OCI-LY3 (cell line): ENCODE results near the gene AUTS2.

Source experiments
- CTCF ChIP-seq: fragments of 200-600, 300-600 bp; sonication (generic); IDR thresholded peaks from 2 replicates; pipeline ENCODE4 v1.5.1; 2014; ENCODE audit warnings: antibody characterized with exemption, low read length, low read depth
- EZH2phosphoT487 ChIP-seq: fragments of 200-600 bp; shearing (Covaris generic); IDR thresholded peaks from 2 replicates; pipeline ENCODE4 v1.6.1; 2018; ENCODE audit warnings: antibody characterized with exemption, mixed run types, low read depth

- no peak for TF ChIP-seq CTCF
- no peak for TF ChIP-seq EZH2phosphoT487
Measured at GRCh38 chr7:70590126-70590854, 992.0 kb downstream of the AUTS2 start.
